Epithelial cell of prostate (primary cell): ENCODE data around the gene PTDSS2.

ENCODE experiments used
- DNase-seq: peaks from one replicate; pipeline ENCODE4 v3.0.0-alpha.2; 2011; ENCODE audit warnings: low read depth, low spot score
- H3K27ac ChIP-seq: fragments of 450-650 bp; 2 replicates; pipeline ENCODE4 v1.5.1; 2017; ENCODE audit warnings: mild to moderate bottlenecking

PTDSS2 gene

DNA sequence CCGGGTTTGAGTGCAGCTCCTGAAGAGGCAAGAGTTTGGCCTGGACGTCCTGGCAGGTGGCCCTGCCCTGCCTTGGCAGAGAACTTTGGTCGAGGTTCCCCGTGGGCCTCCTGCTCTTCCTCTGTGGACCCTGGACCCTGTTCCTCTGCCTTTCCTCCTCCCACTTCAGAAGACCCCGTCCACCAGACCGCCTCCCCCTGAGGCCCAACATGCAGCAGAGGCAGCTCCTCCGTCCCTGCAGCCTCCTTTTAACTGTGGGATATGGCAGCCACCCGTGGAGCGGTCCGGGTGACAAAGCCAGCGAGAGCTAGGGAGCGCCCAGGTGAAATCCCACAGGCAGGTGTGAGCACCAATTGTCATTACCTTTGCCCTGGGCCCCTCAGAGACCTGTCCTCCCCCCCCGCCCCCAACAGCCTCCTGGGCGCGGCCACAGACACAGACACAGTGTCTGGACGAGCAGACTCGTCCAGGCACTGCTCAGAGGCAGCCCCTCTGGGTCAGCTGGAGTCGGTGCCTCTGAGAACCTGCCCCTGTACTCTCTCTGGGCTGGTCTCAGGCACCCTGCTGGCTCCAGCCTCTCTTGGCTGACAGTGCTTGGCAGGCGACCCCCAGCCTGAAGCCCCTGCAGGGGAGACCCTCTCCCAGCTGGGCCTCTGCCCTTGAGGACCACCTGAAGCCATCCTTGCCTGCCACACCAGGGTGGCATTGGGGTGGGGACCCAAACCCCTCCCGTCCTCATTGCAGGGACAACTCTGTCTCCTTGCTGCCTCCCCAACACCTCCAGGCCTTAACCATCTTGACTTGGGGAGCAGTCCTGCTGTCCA is 4.1 kb upstream of the PTDSS2 start:
- no peak for DNase-seq

DNA sequence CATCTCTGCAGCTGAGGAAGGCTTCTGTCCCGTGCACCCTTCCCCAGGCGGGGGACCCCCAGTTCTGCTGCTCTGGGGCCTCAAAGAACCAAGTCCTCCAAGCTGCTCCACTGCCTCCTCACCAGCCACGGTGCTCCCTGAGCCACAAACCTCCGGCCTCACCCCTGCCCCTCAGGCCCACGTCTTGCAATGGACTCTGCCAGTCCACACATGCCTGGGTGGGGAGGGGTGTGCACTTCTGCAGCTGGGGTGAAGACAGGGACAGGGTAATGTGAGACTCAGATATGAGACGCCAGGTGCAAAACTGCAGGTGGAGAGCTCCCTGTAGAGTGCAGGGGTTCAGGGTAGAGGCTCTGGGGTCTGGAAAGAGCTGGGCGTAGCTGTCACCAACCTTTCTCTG is 3.2 kb upstream of the PTDSS2 start:
- no peak overlapping the region for H3K27ac ChIP-seq

More for the DNA sequence above, 4.1 kb upstream of the PTDSS2 start:
- no peak overlapping the region for H3K27ac ChIP-seq

DNA sequence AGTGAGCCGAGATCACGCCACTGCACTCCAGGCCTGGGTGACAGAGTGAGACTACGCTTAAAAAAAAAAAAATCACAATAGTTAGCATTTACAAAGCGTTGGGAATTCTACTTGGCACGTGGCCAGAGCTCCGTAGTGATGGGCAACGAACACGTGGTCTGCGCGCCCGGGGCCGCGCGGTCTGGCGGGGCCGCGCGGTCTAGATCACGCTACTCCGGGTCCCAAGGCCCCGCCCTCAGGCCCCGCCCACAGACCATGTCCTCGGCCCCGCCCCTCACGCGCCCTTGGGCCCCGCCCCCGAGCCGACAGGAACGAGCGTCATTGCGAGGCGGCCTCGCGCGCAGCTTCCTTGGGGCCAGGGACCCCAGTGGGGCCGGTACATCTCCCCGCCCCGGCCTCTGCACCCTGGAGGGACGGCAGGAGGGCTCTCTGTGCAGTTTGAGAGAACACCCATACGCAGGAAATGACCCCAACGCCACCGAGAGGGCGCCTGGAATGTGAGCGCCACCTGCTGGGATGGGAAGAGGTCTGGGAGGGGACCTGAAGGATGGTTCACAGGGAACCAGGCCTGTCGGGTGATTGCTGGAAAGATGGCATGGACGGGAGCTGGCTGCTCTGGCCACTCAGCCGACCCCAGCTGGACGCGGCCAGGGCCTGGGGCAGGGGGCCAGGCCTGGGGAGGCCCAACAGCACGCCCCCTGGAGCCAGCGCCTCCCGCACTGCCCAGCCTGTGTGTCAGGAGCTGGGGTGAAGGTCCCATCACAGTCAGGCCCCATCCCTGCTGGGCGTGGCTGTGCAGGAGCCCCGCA is 2.0 kb upstream of the PTDSS2 start:
- DNase-seq = peak; percentile 36
- peak overlapping the region; percentile 85 for H3K27ac ChIP-seq

More for the DNA sequence above, 3.2 kb upstream of the PTDSS2 start:
- peak; percentile 16 for DNase-seq

DNA sequence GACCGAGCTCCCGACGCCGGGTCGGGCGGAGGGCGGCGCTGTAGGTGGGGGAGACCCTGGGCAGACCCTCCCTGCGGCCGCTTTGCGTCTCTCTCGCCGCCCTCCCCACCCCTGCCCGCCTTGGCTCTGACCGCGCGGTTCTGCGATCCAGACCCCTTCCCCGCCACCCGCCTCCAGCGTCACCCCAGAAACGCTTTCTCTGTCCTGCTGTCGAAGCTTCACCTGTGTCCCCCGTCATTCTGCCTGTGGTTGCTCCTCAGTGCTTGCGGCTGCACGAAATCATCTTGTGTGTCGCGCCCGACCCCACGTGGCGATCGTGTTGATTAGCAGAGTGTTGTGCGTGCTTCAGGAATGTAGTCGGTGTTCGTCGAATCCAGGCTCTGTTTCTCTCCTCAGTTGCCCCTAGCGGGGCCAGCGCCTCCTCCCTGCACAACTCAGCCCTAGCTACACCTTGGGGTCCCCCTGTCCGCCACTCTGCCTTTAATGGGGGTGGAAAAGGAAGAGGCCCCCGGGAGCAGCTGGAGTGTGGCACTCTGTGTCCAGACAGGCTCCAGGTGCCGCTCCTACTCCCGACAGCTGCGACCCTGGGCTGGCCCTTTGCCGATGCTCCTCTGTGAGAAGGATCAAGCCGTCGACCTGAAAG is 851 bp downstream of the PTDSS2 start:
- DNase-seq = peak; percentile 26
- H3K27ac ChIP-seq = no peak overlapping the region

DNA sequence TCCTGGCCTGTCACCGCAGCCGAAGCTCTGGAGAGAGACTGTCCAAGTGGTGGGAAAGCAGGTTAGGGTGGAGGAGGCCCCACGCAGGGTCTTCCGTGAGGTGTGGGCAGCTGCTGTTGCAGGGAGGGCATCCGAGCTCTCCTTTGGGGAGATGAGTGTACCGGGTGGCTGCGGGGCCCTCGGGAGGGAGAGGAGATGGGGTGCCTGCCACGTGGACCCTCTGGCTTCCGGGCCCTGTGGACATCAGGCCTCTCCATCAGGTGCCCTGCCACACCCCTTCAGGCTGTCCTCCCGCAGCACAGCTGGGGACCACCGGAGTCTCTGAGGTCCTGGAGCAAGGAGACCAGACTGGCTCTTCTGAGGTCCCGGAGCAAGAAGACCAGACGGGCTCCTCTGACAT is 1.7 kb downstream of the PTDSS2 start:
- DNase-seq = no peak
- no peak overlapping the region for H3K27ac ChIP-seq

DNA sequence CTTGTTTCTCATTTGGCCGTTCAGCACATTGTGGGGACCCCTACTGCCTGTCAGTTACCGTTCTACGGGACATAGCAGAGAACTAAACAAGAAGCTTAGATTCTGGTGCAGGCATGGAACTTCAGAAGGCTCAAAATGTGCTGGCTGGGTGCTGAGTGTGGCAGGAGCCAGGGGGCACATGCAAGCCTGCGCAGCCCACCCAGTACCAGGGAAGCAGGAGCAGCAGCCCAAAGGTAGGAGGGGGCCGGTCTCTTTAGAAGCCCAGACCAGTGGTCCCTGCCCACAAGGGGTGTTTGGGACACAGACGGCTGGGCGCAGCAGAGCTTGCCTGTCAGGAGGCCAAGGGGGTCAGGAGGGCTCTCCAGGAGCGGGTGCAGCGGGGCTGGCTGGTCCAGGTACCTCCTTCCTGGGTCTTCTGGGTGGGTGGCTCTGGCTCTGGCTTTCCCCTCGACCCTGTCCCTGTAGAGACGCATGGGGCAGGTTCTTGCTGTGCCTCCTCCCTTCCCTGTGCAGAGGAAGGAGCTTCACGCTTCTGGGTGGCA is 2.2 kb downstream of the PTDSS2 start:
- DNase-seq = no peak
- H3K27ac ChIP-seq = no peak overlapping the region

DNA sequence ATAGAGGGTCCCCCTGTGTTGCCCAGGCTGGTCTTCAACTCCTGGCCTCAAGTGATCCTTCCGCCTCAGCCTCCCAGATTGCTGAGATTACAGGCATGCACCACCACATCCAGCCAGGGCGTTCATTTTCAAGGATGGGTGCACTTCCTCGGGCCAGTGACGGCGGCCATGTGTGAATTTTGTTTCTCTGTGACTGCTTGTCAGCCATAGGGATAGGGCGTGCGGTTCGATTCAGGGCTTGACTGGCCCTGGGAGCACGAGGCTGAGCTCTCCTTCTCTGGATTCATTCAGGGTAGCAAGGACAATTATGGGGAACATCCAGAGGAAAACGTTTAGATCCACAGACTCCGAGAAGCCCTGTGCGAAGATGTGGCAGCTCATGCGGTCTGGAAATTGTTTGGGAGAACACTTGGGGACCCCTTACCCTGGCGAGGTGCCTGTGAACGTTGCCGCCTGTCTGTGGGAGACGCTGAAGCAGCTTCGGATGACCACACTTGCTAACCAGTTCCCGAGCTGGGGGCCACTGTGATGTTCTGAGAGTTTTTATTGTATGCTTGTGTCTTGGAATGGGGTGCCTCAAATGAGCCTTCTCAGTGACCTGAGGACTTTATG is 2.9 kb downstream of the PTDSS2 start:
- DNase-seq = no peak
- no peak overlapping the region for H3K27ac ChIP-seq

DNA sequence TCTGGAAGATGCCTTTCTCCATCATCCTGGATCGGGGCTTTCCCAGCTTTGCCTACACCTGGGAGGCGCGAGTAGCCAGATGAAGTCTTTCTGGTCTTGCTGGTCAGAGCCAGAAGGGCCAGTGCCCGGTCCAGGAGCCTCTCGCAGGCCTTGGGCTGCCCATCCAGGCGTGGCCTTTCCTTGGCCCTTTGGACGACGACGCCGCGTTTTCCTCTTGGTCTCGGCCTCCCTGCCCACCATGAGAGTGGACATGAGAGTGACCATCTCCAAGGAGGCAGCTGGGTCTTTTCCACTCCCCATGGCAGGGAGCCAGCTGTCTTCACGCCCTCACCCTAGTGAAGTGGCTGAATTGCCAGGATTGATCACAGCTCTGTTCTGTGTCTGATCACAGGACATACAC is 3.5 kb downstream of the PTDSS2 start:
- no peak overlapping the region for H3K27ac ChIP-seq

DNA sequence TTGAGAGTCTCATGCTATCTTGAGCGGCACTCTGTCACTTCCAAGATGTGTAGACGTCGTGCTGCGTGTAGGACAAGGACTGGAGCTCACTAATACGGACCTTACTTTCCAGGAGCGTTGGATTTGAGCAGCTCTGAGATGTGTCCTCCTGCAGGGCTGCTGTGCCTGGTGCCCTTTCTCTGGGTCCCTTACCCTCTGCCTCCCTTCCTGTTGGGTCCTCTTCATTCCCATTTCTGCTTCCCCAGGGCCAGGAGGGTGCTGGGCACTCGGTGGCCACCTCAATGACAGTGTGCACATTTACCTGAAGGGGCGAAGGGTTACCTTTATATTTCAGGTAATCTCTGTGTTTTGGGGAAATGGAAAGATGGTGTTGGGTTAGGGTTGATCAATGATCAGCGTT is 4.0 kb downstream of the PTDSS2 start:
- no peak overlapping the region for H3K27ac ChIP-seq
- no peak for DNase-seq

More for the DNA sequence above, 3.5 kb downstream of the PTDSS2 start:
- no peak for DNase-seq

DNA sequence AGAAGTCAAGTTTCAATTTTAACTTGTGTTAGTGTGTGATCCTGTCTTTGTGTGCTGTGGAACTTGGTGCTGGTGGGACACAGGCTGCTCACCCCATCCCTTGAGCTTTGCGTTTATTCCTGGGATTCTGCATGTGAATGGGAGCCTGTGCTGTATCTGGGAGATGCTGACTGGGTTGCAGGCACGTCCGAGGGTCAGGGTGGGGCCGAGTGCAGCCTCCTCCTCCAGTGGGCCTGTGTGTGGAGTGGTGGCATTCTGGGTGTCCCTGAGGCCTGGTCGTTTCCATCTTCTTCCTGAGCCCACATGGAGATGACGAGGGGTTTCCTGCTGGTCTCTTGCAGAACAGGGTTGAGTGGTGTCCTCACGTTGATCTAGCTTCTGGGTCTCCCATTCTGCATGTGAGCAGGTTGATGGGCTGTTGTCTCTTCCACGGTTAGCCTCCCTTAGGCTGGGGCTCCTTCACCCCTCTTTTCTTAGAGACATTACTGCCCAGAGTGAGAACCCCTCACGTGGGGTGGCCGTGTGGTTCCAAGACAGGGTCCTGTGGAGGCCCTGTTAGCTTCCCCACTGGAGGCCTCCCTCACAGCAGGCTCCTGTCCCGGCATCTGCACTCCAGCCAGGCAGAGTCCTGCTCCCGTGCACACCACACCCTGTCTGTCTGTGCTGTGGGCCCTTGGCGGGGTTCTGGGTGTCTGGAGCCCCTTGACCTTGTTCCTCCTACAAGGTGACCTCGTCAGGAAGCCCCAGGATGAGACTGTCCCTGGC is 4.9 kb downstream of the PTDSS2 start:
- H3K27ac ChIP-seq = no peak overlapping the region
- no peak for DNase-seq

DNA sequence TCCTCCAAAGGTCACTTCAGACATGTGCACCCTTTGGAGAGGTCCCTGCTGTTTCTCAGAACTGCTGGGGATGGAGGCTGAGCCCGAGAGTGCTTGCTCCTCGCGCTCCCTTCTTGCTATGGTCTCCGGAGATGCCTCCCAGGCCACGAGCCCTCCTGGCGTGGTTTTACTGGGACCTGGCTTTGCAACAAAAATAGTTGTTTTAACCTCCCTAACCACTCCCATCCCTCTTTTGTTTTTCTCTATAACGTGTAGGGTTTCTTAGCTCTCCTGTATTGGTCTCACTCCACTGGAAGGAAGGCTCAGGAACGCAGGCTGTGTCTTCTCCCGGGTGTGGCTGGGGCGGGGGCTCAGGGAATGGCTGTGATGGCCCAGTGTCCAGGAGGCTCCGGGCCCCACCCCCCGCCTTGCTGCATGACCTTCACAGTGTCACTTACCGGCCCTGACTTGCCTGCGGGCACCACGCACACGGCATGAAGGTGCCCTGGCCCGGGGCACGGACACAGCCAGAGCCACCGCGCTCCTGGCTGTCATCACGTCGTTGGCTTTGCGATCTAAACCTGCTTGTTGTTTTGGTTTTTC is 5.6 kb downstream of the PTDSS2 start:
- DNase-seq = no peak
- H3K27ac ChIP-seq = no peak overlapping the region

DNA sequence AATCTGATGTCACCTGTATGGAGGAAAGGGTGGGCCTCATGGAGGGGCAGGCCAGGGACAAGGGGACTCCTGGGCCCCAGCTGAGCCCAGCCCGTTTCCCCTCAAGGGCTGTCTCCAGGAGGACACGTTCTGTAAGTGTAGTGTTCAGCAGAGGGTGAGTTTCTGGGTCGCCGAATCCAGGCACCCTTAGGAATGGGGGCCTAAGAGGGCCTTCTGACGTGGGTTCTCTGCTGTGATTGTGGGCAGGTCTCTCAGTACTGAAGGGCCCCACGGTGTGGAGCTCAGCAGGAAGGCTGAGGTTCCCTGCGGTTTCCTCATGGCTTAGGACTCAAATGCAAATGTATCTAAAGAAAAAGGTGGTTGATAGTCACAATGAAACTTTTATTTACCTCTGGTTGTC is 6.5 kb downstream of the PTDSS2 start:
- H3K27ac ChIP-seq = no peak overlapping the region

DNA sequence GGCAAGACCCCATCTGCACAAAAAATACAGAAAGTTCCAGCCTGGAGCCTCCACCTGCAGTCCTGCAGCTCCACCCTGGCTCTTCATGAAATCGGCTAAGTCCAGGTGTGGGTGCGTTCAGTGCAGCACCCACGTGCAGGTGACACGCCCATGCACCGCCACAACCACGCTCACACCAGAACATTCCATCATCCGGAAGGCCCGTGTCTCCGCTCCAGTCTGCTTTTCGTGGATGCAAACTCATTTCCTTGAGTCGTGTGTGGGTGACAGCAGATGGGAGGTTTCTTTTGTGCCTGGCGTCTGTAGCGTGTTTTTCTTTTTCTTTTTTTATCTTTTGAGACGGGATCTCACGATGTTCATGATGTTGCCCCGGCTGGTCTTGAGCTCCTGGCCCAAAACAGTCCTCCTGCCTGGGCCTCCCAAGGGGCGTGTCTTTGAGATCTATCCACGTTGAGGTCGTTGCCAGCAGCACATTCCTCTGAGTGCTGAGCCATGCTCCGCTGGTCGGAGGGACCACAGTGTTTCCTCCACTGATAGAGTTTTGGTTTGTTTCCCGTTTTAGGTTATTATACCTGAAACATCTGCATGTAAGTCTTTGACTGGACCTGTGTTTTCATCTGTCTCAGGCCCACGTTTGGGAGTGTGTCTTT is 7.2 kb downstream of the PTDSS2 start:
- H3K27ac ChIP-seq = no peak overlapping the region
- no peak for DNase-seq

More for the DNA sequence above, 6.5 kb downstream of the PTDSS2 start:
- no peak for DNase-seq

DNA sequence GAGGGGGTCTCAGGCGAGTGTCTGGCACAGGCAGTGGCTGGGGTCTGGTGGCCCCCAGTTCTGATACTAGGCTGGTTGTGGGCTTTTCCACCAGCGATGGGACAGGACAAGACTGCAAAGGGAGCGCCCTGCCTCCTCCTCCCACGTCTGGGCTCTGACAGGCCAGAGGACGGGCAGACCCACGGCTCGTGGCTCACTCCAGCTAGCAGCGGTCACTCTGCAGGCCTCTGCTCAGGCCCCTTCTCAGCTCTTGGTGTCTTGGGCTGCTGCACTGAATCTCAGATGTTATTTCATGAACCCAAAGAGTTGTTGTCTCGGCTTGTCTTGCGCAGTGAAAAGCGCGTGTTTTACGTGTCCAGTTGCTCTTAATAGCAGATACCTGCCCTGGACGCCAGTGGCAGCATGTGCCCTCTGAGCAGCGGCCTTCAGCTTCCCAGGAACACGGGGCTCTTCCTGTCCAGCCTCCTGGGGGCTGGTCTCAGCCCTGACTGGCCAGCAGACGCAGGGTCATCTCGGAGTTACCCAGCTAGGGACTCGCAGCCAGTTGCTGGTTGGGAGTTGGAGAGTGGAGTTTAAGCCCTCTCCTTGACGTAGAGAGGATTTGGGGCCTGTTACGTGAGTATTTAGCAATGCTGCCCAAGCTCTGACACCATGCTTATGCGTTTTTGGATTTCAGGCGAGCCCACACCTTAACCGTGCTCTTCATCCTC is 9.6 kb downstream of the PTDSS2 start:
- H3K27ac ChIP-seq = no peak overlapping the region
- no peak for DNase-seq

DNA sequence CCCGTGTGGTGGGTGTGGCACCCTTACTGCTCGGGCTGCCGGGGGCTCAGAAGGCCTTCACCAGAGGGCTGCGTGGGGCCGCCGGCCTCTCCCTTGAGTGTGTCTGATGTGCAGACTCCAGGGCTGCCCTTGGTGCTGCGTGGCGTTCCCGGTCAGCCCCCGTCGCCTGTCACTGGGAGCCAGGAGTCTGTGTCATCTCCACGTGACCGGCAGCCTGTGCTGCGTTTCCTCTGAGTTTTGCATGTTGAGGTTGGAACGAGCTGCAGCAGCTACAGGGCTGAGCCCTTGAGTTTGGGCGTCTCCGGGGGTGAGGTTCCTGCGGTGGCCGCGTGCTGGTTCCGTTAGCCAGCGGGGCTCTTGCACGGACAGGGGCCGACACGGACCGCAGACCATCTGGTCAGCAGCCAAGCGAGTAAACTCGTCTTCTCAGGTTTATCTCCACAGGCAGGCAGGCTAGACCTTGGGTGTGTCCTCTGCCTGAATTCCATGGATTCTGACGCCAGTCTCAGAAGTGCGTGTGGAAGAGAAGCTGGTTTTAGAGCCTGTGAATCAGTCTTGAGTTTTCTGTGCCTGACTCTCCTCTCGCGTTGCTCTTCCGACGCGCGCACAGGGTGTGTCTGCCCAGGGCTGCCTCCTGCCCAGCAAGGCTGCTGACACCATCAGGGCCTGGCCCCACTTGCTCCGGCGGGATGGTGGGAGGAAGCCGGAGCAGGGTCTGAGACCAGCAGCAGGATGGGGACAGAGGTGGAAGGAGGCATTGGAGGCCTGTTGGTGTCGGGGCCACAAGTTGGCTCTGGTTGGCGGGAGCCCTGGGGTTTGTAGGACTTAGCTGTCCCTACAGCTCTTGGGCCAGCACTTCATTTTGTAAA is 10.5 kb downstream of the PTDSS2 start:
- no peak for DNase-seq
- no peak overlapping the region for H3K27ac ChIP-seq

DNA sequence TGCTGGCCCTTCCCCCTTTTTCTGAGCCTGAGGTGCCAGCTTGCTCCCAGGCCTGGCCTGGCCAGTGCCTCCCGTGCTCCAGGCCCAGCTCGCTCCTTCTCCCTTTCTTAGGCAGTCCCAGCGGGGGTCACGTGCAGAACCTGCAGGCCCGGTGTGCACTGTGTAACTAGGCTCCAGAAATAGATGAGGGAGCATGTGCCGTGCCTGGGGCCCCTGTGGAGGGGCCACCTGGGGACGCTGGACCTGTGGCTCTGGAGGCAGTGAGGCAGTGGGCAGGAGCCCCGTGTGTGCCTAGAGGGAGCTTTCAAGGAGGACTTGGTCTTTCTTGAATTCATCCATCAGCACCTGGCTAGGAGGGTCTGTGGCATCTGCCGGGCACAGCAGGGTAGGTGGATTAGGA is 11.5 kb downstream of the PTDSS2 start:
- no peak overlapping the region for H3K27ac ChIP-seq
- DNase-seq = no peak
